VCaP (cell line): ENCODE results near the gene OR2B2.

ENCODE experiments used
- H3K27ac ChIP-seq: fragments of 450-650 bp; 2 replicates; pipeline ENCODE4 v1.5.1; 2017
- TF ChIP-seq, protein P1 (sequence below): fragments of 450-650 bp; conservative IDR thresholded peaks from 2 replicates; pipeline ENCODE4 v1.5.1; 2017; ENCODE audit warnings: mild to moderate bottlenecking, moderate library complexity

Gene OR2B2

GRCh38 chr6:27882624-27883023 is 29.6 kb downstream of the OR2B2 start:
- TF ChIP-seq, protein P1, sequence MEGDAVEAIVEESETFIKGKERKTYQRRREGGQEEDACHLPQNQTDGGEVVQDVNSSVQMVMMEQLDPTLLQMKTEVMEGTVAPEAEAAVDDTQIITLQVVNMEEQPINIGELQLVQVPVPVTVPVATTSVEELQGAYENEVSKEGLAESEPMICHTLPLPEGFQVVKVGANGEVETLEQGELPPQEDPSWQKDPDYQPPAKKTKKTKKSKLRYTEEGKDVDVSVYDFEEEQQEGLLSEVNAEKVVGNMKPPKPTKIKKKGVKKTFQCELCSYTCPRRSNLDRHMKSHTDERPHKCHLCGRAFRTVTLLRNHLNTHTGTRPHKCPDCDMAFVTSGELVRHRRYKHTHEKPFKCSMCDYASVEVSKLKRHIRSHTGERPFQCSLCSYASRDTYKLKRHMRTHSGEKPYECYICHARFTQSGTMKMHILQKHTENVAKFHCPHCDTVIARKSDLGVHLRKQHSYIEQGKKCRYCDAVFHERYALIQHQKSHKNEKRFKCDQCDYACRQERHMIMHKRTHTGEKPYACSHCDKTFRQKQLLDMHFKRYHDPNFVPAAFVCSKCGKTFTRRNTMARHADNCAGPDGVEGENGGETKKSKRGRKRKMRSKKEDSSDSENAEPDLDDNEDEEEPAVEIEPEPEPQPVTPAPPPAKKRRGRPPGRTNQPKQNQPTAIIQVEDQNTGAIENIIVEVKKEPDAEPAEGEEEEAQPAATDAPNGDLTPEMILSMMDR = no peak
- no peak overlapping the region for H3K27ac ChIP-seq

DNA sequence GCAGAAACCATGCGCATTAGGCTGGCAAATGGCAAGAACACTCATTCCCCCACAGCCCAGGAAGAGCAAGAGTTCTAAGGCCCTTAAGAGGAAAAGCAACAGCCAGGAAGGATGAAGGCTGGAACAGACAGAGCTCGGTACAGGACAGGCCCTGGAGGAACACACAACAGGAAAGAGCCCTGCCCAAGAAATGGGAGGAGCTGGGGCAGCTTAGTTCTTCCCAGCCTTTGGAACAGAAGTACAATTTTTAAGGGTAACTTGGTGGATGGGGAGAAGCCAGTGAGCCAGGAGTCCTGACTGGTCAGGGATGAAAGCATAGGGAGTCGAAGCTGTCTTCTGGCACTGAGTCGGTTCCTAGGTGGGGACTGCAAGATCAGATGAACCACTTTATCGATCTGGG is 32.4 kb downstream of the OR2B2 start:
- TF ChIP-seq, protein P1 = no peak
- H3K27ac ChIP-seq = no peak overlapping the region

DNA sequence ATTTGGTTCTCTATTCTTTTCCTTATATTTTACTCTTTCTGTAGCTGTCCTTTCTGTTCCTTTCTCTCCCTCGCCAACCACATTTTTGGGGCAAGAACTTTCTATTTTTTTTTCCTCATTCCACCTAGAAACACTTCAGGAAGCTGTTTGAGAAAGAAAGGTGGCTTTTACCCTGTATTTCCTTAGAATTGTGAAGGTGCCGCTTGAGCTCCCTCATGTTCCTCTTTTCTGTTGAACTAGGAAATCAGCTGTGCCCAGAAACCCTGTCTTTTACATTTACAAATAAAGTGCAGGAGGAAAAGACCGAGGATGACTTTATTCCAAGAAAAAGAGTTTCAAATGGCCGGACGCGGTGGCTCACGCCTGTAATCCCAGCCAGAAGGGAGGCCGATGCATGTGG is 38.2 kb downstream of the OR2B2 start:
- H3K27ac ChIP-seq = peak overlapping the region; percentile 73

GRCh38 chr6:27873021-27873940 is 38.9 kb downstream of the OR2B2 start:
- peak overlapping the region; percentile 73 for H3K27ac ChIP-seq
- TF ChIP-seq, protein P1 = no peak

More for the DNA sequence above, 38.2 kb downstream of the OR2B2 start:
- TF ChIP-seq, protein P1 = no peak

DNA sequence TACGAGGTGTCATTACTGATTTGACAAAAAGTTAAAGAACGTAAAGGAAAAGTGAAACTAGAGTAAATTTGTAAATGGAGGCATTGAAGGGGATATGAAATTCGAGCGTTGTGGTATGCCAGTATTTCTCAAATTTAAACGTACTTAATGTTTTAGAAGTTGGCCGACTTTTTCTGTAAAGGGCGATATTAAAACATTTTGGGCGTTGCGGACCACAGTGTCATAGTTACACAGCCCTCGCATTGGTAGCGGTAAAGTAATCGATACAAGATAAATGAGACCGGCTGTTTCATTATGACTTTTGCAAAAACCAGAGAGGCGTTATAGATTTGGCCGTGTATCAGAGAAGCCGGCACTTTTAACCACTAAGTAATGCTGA is 39.6 kb downstream of the OR2B2 start:
- TF ChIP-seq, protein P1 = no peak
- H3K27ac ChIP-seq = peak overlapping the region; percentile 73

GRCh38 chr6:27871924-27872638 is 40.1 kb downstream of the OR2B2 start:
- TF ChIP-seq, protein P1 = peak; percentile 66
- peak overlapping the region; percentile 73 for H3K27ac ChIP-seq

- H3K27ac ChIP-seq = no peak overlapping the region
- TF ChIP-seq, protein P1 = no peak
These were observed 41.8 kb downstream of the OR2B2 start for GRCh38 chr6:27870291-27870870.
